CD14-positive monocyte (primary cell): Measurements from ENCODE around the gene MDM4. TPM values are rescaled to one million over a fixed set of nuclear protein-coding genes. Genes with fewer than 3 reads are reported as not detected.

Experiments
- DNase-seq, 3 donors: peaks; one replicate each; pipeline ENCODE4 v3.0.0-alpha.2; 2011 to 2022
- H2AFZ ChIP-seq: 2 replicates; pipeline ENCODE4 v1.6.0; 2012; ENCODE audit warnings: mild to moderate bottlenecking, low read depth, low read length, inconsistent platforms; ENCODE audit not compliant: insufficient read depth, poor library complexity, severe bottlenecking
- H3K27ac ChIP-seq, 2 donors: 1 replicate in 1 of 2; 2 replicates in 1 of 2; pipeline ENCODE4 v1.5.1; 2012 to 2013; ENCODE audit warnings: low read length in 2 of 2, control low read depth in 1 of 2, inconsistent platforms in 1 of 2, low read depth in 1 of 2, mild to moderate bottlenecking in 1 of 2
- H3K27me3 ChIP-seq, 2 donors: one replicate each; pipeline versions ENCODE4 v1.6.0 to v1.6.1; 2011 to 2013; ENCODE audit warnings: low read length in 2 of 2; ENCODE audit not compliant: control insufficient read depth in 2 of 2, insufficient read depth in 2 of 2
- H3K36me3 ChIP-seq, 2 donors: replicated peaks in 1 of 2; 1 replicate in 1 of 2; 2 replicates in 1 of 2; pipeline versions ENCODE4 v1.5.1 to v1.6.1; 2012 to 2013; ENCODE audit warnings: low read length in 2 of 2, control low read depth in 1 of 2, inconsistent platforms in 1 of 2, mild to moderate bottlenecking in 1 of 2; ENCODE audit not compliant: insufficient read depth in 2 of 2, control insufficient read depth in 1 of 2
- H3K4me1 ChIP-seq, 2 donors: 1 replicate in 1 of 2; 2 replicates in 1 of 2; pipeline versions ENCODE4 v1.5.1 to v1.6.1; 2012 to 2013; ENCODE audit warnings: low read length in 2 of 2, control low read depth in 1 of 2, inconsistent platforms in 1 of 2, mild to moderate bottlenecking in 1 of 2, moderate library complexity in 1 of 2; ENCODE audit not compliant: insufficient read depth in 2 of 2, control insufficient read depth in 1 of 2
- H3K4me2 ChIP-seq: replicated peaks from 2 replicates; pipeline ENCODE3; 2012; ENCODE audit warnings: low read length, moderate library complexity, mild to moderate bottlenecking; ENCODE audit not compliant: poor library complexity, severe bottlenecking; ENCODE audit errors: extremely low read depth
- H3K4me3 ChIP-seq, 3 experiments: fragments of 200-600 bp in 1 of 3; sonication (generic) in 1 of 3; replicated peaks in 1 of 3; 1 replicate in 2 of 3; 2 replicates in 1 of 3; pipeline ENCODE4 v1.5.1; 2011 to 2013; ENCODE audit warnings: low read length in 3 of 3, mild to moderate bottlenecking in 3 of 3, control low read depth in 2 of 3, low read depth in 2 of 3, inconsistent platforms in 1 of 3, moderate library complexity in 1 of 3
- H3K79me2 ChIP-seq: 2 replicates; pipeline ENCODE4 v1.6.0; 2012; ENCODE audit warnings: mild to moderate bottlenecking, control low read depth, inconsistent platforms, low read length, moderate library complexity; ENCODE audit not compliant: insufficient read depth
- H3K9ac ChIP-seq: 2 replicates; pipeline ENCODE4 v1.6.0; 2017; ENCODE audit warnings: low read length, mild to moderate bottlenecking; ENCODE audit not compliant: insufficient read depth, poor library complexity, severe bottlenecking
- H3K9me3 ChIP-seq, 2 donors: replicated peaks in 1 of 2; 1 replicate in 1 of 2; 2 replicates in 1 of 2; pipeline versions ENCODE4 v1.5.1 to v1.6.1; 2012 to 2013; ENCODE audit warnings: low read length in 2 of 2, control low read depth in 1 of 2; ENCODE audit not compliant: control insufficient read depth in 1 of 2, insufficient read depth in 1 of 2
- H4K20me1 ChIP-seq: 2 replicates; pipeline ENCODE4 v1.6.0; 2012; ENCODE audit warnings: mild to moderate bottlenecking, low read length, control low read depth, moderate library complexity; ENCODE audit not compliant: insufficient read depth
- H3K27ac Mint-ChIP-seq, 7 donors: one replicate each; pipeline ENCODE4 v1.8.0; 2020; ENCODE audit warnings: mild to moderate bottlenecking in 7 of 7, mixed read lengths in 7 of 7, moderate library complexity in 6 of 7, inconsistent platforms in 2 of 7
- H3K27me3 Mint-ChIP-seq, 3 donors: one replicate each; pipeline ENCODE4 v1.8.0; 2021 to 2022; ENCODE audit warnings: low read depth in 3 of 3, mild to moderate bottlenecking in 3 of 3, mixed read lengths in 3 of 3, moderate library complexity in 3 of 3, inconsistent platforms in 1 of 3
- H3K36me3 Mint-ChIP-seq, 2 donors: one replicate each; pipeline ENCODE4 v1.8.0; 2020; ENCODE audit warnings: mixed read lengths in 2 of 2, inconsistent platforms in 1 of 2, mild to moderate bottlenecking in 1 of 2
- H3K4me1 Mint-ChIP-seq: one replicate; pipeline ENCODE4 v1.8.0; 2020; ENCODE audit warnings: mild to moderate bottlenecking, mixed read lengths
- H3K4me3 Mint-ChIP-seq, 2 donors: one replicate each; pipeline ENCODE4 v1.8.0; 2020; ENCODE audit warnings: mild to moderate bottlenecking in 2 of 2, mixed read lengths in 2 of 2, moderate library complexity in 1 of 2
- H3K9me3 Mint-ChIP-seq, 7 donors: one replicate each; pipeline ENCODE4 v1.8.0; 2020 to 2022; ENCODE audit warnings: mixed read lengths in 7 of 7, mild to moderate bottlenecking in 6 of 7, moderate library complexity in 6 of 7, inconsistent platforms in 2 of 7
- CTCF ChIP-seq: fragments of 200-600 bp; IDR thresholded peaks from one replicate; pipeline ENCODE4 v1.8.0; 2022; ENCODE audit warnings: antibody characterized with exemption, mild to moderate bottlenecking
- WGBS: methylation state at CpG from one replicate; pipeline ENCODE4 v1.1.5; 2013; ENCODE audit warnings: missing lambda C conversion rate; ENCODE audit not compliant: insufficient coverage; 5-methylcytosine and 5-hydroxymethylcytosine counted together
- intact Hi-C, 2 donors: fragments of 100-400 bp; cut with micrococcal nuclease; formaldehyde crosslinking; loops; one replicate each; pipeline versions ENCODE4 v1.15.0 to v1.15.1; 2023
- polyA plus RNA-seq, 3 donors: library from polyadenylated mRNA; depleted of rRNA in 1 of 3; unstranded in 2 of 3; stranded (reverse) in 1 of 3; fragments of 300-500 nt in 2 of 3; fragments of >200 nt in 1 of 3; fragmentation: Illumina TruSeq in 2 of 3; gene quantifications; 1 replicate in 2 of 3; 2 replicates in 1 of 3; pipeline ENCODE4 v1.2.3, GENCODE V29; 2012 to 2021

Gene MDM4
- polyA plus RNA-seq, 3 donors = 7.8 to 37.0 (median 10.2) TPM

- no peak overlapping the region for H3K4me3 ChIP-seq
- Mint-ChIP-seq H3K27ac (no peak overlapping the region), H3K36me3 (peaks cover 78 to 88% of the 10 kb centered on the region in 2 donors), H3K9me3 (peaks cover 0 to 2% (median 0%) of the 10 kb centered on the region in 7 donors), H3K4me1 (peaks cover 15% of the 10 kb centered on the region), H3K27me3 (no peaks in the 10 kb centered on the region), H3K4me3 (no peak overlapping the region)
- H3K4me1 ChIP-seq = no peaks in the 10 kb centered on the region
- H3K4me2 ChIP-seq = no peak overlapping the region
- no peak overlapping the region for H3K27ac ChIP-seq
- peaks cover 57 to 94% of the 10 kb centered on the region in 2 donors for H3K36me3 ChIP-seq
- H3K9ac ChIP-seq = no peak overlapping the region
- H2AFZ ChIP-seq = no peak overlapping the region
- no peak for TF ChIP-seq CTCF
- intact Hi-C loops = no loop called here
- WGBS = 97% methylated on average over 4 of the region's 6 CpGs
- H4K20me1 ChIP-seq = peaks cover 23% of the 10 kb centered on the region
- DNase-seq = no peak
- H3K9me3 ChIP-seq = no peaks in the 10 kb centered on the region
- no peaks in the 10 kb centered on the region for H3K79me2 ChIP-seq
- no peaks in the 10 kb centered on the region for H3K27me3 ChIP-seq
These were observed 50.4 kb downstream of the MDM4 start for GRCh38 chr1:204566583-204566955.

- Histone ChIP-seq H3K4me3 (no peak overlapping the region), H3K4me2 (no peak overlapping the region), H3K36me3 (peaks cover 55 to 94% of the 10 kb centered on the region in 2 donors), H4K20me1 (peaks cover 21% of the 10 kb centered on the region), H2AFZ (no peak overlapping the region), H3K79me2 (no peaks in the 10 kb centered on the region), H3K27me3 (no peaks in the 10 kb centered on the region), H3K27ac (no peak overlapping the region), H3K9ac (no peak overlapping the region), H3K4me1 (no peaks in the 10 kb centered on the region), H3K9me3 (no peaks in the 10 kb centered on the region)
- intact Hi-C loops = no loop called here
- Mint-ChIP-seq H3K27ac (no peak overlapping the region), H3K4me1 (peaks cover 15% of the 10 kb centered on the region), H3K36me3 (peaks cover 75 to 86% of the 10 kb centered on the region in 2 donors), H3K4me3 (no peak overlapping the region), H3K27me3 (no peaks in the 10 kb centered on the region), H3K9me3 (peaks cover 0 to 2% (median 0%) of the 10 kb centered on the region in 7 donors)
- WGBS = 100% methylated on average over 3 of the region's 5 CpGs
- TF ChIP-seq CTCF = no peak
- no peak for DNase-seq
These were observed 50.9 kb downstream of the MDM4 start for GRCh38 chr1:204567071-204567470.
